GM19099 (cell line): ENCODE data around the gene E4F1.

Experiments
- POLR2A ChIP-seq: IDR thresholded peaks from 3 replicates; pipeline ENCODE4 v1.6.1; 2011; ENCODE audit warnings: low read depth; ENCODE audit not compliant: insufficient read length; ENCODE audit errors: extremely low read depth

Gene E4F1

GRCh38 chr16:2208772-2209171 is 14.6 kb upstream of the E4F1 start:
- TF ChIP-seq POLR2A, result no peak

DNA sequence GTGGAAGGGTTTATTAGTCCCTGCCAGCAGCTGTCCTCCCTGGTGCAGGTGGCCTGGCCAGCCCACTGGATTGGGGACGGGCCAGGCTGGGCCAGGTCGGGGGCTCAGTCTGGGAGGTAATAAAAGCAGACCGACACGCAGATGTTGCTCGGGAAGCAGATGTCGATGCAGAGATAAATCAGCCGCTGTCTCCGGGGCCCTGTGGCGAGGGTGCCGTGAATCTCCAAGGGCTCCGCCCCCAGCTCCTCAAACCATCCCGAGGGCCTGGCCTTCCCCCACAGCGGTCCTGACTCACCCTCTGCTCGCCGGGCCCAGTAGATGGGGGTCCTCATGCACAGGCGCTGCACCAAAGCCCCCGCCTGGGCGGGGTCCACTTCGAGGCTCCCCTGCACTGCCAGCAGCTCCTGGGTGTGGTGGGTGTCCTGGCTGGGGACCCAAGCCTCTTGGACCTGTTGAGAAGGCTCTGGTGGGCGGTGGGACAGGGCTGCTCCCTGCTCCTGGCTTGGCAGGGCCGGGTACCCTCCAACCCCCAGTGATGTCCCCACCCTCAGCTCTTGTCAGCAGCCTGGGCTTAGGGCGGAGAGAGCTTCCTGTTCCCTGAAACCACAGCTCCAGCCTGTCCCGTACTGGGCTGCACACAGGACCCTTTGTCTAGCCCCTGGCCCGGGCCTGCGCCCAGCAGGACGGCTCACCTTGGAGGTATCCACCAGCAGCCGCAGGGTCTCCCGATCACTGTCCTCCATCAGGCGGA is 14.0 kb upstream of the E4F1 start:
- TF ChIP-seq POLR2A, result no peak

- TF ChIP-seq POLR2A, result no peak
These were observed 13.4 kb upstream of the E4F1 start for GRCh38 chr16:2210009-2210332.

GRCh38 chr16:2210386-2211365 is 12.7 kb upstream of the E4F1 start, which contains the start of gene BRICD5:
BRICD5 (minus strand) TSS chr16:2210863; CDS start chr16:2210833, 30 bp downstream.
- TF ChIP-seq POLR2A, result no peak

- TF ChIP-seq POLR2A, result no peak
These were observed 11.5 kb upstream of the E4F1 start for GRCh38 chr16:2211923-2212347.

DNA sequence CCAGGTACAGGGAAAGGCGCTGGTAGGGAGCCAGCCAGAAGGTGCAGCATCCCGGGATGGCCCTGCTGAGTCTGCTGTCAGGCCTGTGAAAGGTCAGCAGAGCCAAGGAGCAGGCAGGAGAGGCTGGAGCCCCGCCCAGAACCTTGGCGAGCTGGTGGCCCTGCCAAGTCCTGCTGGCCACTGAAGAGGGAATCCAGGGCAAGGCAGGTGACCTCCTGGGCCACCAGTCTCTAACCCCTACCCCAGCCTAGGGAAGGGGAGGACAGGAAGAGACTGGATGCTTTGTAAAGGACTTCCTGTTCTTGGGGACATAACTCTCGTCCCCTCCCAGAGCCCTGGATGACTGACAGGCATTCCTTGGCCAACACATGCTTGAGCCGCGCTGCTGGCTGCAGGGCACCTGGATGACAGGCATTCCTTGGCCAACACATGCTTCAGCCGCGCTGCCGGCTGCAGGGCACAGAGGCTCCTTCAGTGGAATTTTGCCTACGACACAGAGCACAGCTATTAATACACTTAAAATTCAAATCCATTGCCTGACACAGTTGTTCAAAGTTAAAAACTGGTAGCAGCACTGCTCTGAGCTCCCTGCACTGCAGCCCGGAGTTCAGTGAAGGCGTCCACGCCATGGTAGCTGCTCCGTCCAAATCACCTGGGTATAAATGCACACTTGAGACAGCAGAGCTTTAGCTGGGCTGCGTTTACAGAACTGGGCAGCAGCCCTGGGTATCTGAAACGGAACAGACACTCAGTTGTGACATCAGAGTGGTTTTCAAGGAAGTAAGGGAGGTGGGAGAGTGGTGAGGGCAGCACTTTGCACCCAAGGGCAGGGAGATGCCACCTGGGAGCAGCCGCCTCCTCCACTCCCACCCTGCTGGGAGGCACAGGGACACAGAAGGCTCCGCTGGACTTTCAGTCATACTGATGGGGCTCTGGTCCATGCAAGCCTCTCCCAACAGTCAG is 10.7 kb upstream of the E4F1 start:
- TF ChIP-seq POLR2A, result no peak

- no peak for TF ChIP-seq POLR2A
These were observed 9.3 kb upstream of the E4F1 start for GRCh38 chr16:2213817-2214718.

DNA sequence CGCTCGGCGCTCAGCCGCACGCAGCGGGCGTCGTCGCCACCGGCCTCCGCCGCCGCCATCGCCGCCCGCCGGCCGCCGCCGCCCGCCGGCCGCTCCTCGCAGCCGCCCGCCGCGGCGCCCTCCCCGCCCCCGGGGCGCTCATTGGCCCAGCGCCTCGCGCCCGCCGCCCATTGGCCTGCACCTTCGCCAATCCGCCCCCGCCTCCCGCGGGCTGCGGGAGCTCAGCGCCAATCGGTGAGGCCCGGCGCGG is 8.7 kb upstream of the E4F1 start, which contains the start of gene PGP:
TSS of gene PGP (minus strand) at position 122 of the 250 bp plus-strand sequence. CDS start at position 59, 63 bp downstream.
- TF ChIP-seq POLR2A, result no peak

DNA sequence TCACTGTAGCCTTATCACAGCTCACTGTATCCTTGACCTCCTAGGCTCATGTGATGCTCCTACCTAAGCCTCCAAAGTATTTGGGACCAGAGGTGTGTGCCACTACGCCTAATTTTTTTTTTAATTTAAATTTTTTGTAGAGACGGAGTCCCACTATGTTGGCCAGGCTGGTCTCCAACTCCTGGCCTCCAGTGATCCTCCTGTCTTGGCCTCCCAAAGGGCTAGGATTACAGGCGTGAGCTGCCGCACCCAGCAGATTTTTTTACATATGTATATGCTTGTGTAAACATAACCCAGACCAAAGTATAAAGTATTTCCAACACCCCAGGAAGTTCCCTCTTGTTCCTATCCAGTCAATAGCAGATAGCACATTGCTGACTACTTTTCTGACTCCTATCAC is 7.1 kb upstream of the E4F1 start:
- TF ChIP-seq POLR2A, result no peak

- TF ChIP-seq POLR2A, result no peak
These were observed 623 bp downstream of the E4F1 start for GRCh38 chr16:2223942-2224486.

- no peak for TF ChIP-seq POLR2A
These were observed 2.9 kb downstream of the E4F1 start for GRCh38 chr16:2226245-2226793.

- TF ChIP-seq POLR2A, result no peak
These were observed 3.5 kb downstream of the E4F1 start for GRCh38 chr16:2226918-2227317.

GRCh38 chr16:2228161-2228824 is 4.9 kb downstream of the E4F1 start:
- no peak for TF ChIP-seq POLR2A
